ENCODE results near the gene SNURF. TPM values are rescaled to one million over a fixed set of nuclear protein-coding genes. Genes with fewer than 3 reads are reported as not detected.

The SNURF gene
- total and polyA plus RNA-seq, 7 donors = 2.2 to 26.8 (median 22.2) TPM

DNA sequence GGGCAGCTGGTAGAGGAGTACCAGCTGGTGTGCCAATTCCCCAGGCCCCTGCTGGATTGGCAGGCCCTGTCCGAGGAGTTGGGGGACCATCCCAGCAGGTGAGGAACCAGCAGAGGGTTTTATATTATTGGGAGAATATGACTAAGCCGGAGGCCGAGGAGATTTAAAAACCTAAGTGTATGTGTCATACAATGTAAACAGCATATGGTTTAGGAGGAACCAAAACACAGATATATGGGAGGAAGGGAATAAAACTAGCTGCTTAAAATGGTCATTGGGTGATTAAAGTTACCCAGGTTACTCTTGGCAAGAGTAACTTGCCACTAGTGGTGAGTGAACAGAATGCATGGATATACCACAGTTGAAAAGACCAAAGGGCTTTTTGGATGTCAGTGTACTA is 22.1 kb downstream of the SNURF start:
- Histone ChIP-seq H3K9me3 (peaks cover 3% of the 10 kb centered on the region), H3K27ac (no peak overlapping the region), H3K36me3 (ENCODE audit: insufficient read depth in 1 of 2, low read depth in 1 of 2) (peaks cover 3 to 88% of the 10 kb centered on the region in 2 donors), H3K27me3 (ENCODE audit: insufficient read depth in 3 of 3, low read length in 2 of 3) (no peaks in the 10 kb centered on the region), H3K4me3 (no peak overlapping the region), H3K4me1 (no peaks in the 10 kb centered on the region)
- ATAC-seq (no peak), DNase-seq (no peak)
- intact Hi-C loops (cut with DNase I) = no loop called here
- 83 to 85% (median 85%) methylated on average over 3 of the region's 3 CpGs for WGBS, 3 donors
- TF ChIP-seq, protein P1, sequence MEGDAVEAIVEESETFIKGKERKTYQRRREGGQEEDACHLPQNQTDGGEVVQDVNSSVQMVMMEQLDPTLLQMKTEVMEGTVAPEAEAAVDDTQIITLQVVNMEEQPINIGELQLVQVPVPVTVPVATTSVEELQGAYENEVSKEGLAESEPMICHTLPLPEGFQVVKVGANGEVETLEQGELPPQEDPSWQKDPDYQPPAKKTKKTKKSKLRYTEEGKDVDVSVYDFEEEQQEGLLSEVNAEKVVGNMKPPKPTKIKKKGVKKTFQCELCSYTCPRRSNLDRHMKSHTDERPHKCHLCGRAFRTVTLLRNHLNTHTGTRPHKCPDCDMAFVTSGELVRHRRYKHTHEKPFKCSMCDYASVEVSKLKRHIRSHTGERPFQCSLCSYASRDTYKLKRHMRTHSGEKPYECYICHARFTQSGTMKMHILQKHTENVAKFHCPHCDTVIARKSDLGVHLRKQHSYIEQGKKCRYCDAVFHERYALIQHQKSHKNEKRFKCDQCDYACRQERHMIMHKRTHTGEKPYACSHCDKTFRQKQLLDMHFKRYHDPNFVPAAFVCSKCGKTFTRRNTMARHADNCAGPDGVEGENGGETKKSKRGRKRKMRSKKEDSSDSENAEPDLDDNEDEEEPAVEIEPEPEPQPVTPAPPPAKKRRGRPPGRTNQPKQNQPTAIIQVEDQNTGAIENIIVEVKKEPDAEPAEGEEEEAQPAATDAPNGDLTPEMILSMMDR (IDR thresholded peaks at IDR 0.05) = no peak

GRCh38 chr15:24977686-24978085 is 22.9 kb downstream of the SNURF start:
- Histone ChIP-seq H3K27me3 (ENCODE audit: insufficient read depth in 3 of 3, low read length in 2 of 3) (no peaks in the 10 kb centered on the region), H3K4me3 (no peak overlapping the region), H3K27ac (no peak overlapping the region), H3K36me3 (ENCODE audit: insufficient read depth in 1 of 2, low read depth in 1 of 2) (peaks cover 3 to 95% of the 10 kb centered on the region in 2 donors), H3K9me3 (peaks cover 3% of the 10 kb centered on the region), H3K4me1 (no peaks in the 10 kb centered on the region)
- ATAC-seq (no peak), DNase-seq (no peak)
- TF ChIP-seq, protein P1 (IDR thresholded peaks at IDR 0.05) = no peak
- intact Hi-C loops (cut with DNase I) = no loop called here
- WGBS, 3 donors = 87 to 89% (median 88%) methylated on average over 9 of the region's 9 CpGs

DNA sequence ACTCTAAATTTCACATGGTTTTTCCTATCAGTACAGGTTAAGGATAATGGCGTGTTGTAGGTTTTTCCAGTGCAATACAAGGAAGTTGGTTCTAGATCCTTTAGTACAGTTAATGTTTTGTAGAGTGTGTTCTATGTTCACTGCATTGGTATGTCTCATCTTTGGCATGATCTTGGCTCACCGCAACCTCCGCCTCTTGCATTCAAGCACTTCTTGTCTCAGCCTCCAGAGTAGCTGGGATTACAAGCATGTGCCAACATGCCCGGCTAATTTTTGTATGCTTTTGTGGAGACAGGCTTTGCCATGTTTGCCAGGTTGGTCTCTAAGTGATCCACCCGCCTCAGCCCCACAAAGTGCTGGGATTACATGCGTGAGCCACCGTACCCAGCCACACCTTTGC is 30.4 kb downstream of the SNURF start:
- Histone ChIP-seq H3K4me3 (no peak overlapping the region), H3K27ac (no peak overlapping the region), H3K27me3 (ENCODE audit: insufficient read depth in 3 of 3, low read length in 2 of 3) (no peaks in the 10 kb centered on the region), H3K36me3 (ENCODE audit: insufficient read depth in 1 of 2, low read depth in 1 of 2) (peaks cover 0 to 43% of the 10 kb centered on the region in 2 donors), H3K4me1 (no peaks in the 10 kb centered on the region), H3K9me3 (peaks cover 23% of the 10 kb centered on the region)
- ATAC-seq (peak in 3 of 4 donors; percentile 51 to 68 (median 63)), DNase-seq (no peak)
- 77 to 87% (median 82%) methylated on average over 7 of the region's 7 CpGs for WGBS, 3 donors
- intact Hi-C loops (cut with DNase I) = loop anchor here in 1 of 2 donors (10.0 kb wide), 1 partner anchor 120 kb away; no protein-coding TSS in a partner anchor
- TF ChIP-seq, protein P1 (IDR thresholded peaks at IDR 0.05) = no peak

DNA sequence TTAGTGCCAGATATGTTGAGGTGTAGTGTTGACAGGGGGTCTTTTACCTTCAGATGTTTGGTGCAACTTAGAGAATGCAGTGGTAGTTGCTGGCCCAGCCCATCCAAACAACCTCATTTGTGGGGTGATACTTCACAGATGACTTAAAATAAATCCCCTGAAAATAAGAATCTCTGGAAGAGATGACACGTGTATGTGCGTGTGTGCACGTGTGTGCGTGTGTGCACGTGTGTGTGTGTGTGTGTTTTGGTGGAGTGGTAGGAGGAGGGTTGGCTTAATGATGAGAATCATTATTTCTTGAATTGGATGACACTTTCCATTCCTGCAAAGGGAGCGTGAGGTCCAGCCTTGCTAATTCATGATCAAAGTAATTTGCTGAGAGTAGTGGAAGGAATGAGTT is 31.9 kb downstream of the SNURF start:
- intact Hi-C loops (cut with DNase I) = loop anchor here in 1 of 2 donors (10.0 kb wide), 1 partner anchor 118 kb away; no protein-coding TSS in a partner anchor
- 83 to 88% (median 86%) methylated on average over 6 of the region's 6 CpGs for WGBS, 3 donors
- Histone ChIP-seq H3K4me1 (no peaks in the 10 kb centered on the region), H3K27ac (no peak overlapping the region), H3K9me3 (peaks cover 20% of the 10 kb centered on the region), H3K27me3 (ENCODE audit: insufficient read depth in 3 of 3, low read length in 2 of 3) (no peaks in the 10 kb centered on the region), H3K4me3 (no peak overlapping the region), H3K36me3 (ENCODE audit: insufficient read depth in 1 of 2, low read depth in 1 of 2) (peaks cover 2 to 29% of the 10 kb centered on the region in 2 donors)
- no peak for DNase-seq
- TF ChIP-seq, protein P1 (IDR thresholded peaks at IDR 0.05) = no peak
- ATAC-seq = no peak

Other genes with a start within 250 kb of the SNURF start
- 100 to 1,000 TPM in 3 of 4 donors, 10 to 100 TPM in 1; 76.3 to 190 (median 107) TPM for gene SNRPN, start within 50 bp of the SNURF start, total RNA-seq
- gene SNRPN, start within 50 bp of the SNURF start, polyA plus RNA-seq = 100 to 1,000 TPM in 2 of 3 donors, 10 to 100 TPM in 1; 65.4 to 240 (median 120) TPM